ENCODE data around the gene AASS.

DNA sequence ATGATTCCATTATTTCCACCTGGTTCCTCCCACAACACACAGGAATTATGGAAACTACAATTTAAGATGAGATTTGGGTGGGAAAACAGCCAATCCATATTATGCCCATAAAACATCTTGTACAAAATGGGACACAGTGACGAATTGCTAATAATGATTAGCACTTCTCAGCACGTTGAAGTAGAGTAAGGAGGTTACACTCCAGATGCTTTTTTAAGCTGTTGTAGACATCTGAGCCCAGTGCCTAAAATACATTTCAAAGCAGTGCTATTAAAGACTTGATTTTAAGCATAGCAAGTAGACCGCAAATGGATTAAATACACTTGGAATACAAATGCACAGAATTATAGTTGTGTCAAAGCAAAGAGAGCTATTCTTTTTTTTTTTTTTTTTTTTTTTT, 105.9 kb downstream of the AASS start:
- TF ChIP-seq, protein P1, sequence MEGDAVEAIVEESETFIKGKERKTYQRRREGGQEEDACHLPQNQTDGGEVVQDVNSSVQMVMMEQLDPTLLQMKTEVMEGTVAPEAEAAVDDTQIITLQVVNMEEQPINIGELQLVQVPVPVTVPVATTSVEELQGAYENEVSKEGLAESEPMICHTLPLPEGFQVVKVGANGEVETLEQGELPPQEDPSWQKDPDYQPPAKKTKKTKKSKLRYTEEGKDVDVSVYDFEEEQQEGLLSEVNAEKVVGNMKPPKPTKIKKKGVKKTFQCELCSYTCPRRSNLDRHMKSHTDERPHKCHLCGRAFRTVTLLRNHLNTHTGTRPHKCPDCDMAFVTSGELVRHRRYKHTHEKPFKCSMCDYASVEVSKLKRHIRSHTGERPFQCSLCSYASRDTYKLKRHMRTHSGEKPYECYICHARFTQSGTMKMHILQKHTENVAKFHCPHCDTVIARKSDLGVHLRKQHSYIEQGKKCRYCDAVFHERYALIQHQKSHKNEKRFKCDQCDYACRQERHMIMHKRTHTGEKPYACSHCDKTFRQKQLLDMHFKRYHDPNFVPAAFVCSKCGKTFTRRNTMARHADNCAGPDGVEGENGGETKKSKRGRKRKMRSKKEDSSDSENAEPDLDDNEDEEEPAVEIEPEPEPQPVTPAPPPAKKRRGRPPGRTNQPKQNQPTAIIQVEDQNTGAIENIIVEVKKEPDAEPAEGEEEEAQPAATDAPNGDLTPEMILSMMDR (IDR thresholded peaks at IDR 0.05) = no peak
- no peak for TF ChIP-seq POLR2AphosphoS5 (IDR thresholded peaks at IDR 0.05)
- TF ChIP-seq POLR2A (IDR thresholded peaks at IDR 0.05; ENCODE audit: low read depth) = no peak
